NCI-H460 (cell line): ENCODE data around the gene GLRX2. TPM values are rescaled to one million over a fixed set of nuclear protein-coding genes. Genes with fewer than 3 reads are reported as not detected.

Experiments
- DNase-seq: peaks from one replicate; pipeline ENCODE4 v3.0.0-alpha.2; 2016; ENCODE audit warnings: low read depth; ENCODE audit errors: extremely low read depth
- total RNA-seq: library from RNA; depleted of rRNA; stranded (reverse); fragments of >200 nt; shearing (Covaris generic); gene quantifications from 2 replicates; pipeline ENCODE4 v1.2.3, GENCODE V29; 2014

Gene GLRX2
- total RNA-seq, 1 experiment from 2014 or later = 65.5 TPM

DNA sequence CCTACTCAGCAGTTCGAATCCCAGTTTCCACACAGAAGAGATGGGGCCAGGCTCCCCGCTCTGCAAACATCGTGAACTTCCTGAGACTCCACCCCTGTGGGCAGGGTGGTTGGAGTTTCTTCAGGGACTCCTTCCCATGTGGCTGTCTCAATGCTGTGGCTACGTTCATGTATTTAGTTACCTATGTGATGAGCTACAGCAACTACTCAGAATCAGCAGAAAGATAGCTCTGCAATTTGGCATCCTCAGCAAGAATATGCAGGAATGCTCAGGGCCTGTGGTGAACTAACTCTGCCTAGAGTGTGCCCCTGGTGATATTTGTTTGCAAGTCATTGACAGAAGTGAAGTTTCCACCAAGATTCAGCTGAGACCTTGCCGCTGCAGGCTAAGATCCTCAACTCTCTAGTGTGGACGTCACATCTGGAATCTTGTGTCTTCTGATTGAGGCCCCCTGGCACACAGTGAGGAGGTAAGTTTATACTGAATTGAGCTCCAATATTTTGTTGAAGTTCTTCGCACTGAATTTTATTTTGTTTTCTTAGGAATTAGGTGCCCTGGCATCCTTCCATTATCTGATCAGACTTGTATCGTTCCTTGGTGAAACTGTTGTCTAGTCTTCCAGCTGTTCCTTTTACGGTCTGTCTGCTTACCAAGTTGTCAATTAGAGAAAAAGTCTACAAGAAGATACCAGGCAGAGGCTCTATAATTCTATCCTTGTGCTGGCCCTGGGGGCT lies 8.2 kb upstream of the GLRX2 start:
- no peak for DNase-seq

DNA sequence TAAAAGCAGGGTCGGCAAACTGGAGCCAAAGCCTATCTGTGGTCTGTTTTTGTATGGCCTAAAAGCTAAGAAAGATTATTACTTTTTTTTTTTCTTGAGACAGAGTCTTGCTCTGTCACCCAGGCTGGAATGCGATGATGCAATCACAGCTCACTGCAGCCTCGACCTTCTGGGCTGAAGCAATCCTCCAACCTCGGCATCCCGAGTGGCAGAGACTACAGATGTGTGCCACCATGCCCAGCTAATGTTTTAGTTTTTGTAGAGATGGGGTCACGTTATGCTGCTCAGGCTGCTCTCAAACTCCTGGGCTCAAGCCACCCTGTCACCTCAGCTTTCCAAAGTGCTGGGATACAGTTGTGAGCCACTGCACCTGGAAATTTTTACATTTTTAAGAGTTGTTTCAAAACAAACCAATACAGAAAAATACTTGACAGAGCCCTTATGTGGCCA lies 6.5 kb upstream of the GLRX2 start:
- peak; percentile 91 for DNase-seq

DNA sequence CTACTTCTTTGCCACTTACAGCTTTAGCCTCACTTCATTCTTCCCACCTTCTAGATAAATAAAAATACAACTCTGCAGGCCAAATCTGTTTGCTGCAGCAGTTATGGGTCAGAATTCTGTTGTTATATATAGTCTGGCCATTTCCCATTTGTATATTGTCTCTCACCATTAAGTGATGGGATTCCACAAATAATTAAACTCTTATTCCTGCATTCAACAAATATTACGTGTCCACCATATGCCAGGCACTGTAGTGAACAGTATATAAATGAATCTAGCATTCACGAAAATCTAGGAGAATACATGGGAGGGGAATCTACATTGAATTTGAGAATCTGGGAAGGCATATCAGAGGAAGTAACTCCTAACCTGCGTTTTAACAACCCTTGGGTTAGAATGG lies 5.7 kb upstream of the GLRX2 start:
- no peak for DNase-seq

DNA sequence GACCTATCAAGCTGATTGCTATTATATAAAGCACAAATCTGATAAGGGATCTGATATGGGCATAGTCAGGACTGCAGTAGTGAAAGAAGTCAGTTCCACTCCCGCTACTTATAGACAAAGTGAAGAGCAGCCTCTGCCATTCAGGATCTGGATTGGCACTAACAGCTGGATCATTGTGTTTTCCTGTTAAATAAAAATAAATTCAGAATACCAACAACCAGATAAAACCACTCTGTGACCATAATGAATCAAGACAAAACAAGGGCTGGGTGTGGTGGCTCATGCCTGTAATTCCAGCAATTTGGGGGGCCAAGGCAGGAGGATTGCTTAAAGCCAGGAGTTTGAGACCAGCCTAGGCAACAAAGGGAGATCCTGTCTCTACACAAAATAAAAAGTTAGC lies 5.0 kb upstream of the GLRX2 start:
- DNase-seq = no peak

DNA sequence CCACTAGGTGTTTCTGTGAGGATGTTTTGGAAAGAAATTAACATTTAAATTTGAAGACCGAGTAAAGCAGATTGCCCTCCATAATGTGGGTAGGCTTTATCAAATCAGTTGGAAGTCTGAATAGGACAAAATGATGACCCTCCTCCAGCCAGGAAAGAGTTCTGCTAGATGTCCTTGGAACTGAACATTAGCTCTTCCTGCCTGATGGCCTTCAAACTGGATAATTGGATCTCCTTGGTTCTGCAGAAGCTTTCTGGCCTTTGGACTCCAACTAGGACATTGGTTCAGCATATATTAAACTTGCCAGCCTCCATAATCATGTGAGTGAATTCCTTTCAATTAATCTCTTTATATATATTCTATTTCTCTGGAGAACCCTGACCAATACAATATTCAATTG lies 4.4 kb upstream of the GLRX2 start:
- no peak for DNase-seq

DNA sequence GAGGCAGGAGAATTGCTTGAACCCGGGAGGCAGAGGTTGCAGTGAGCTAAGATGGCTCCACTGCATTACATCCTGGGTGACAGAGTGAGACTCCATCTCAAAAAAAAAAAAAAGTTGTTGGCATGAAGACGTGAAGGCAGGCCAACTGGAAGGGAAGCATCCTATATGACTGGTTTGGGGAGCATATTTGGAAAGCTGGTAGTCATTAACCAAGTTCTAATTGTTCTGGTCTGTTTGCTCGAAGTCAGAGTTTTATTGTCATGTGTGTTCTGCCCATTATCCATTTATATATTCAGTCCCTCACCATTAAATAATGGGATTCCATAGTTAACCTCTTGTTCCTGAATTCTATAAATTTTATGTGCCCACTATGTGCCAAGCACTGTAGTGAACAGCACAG lies 3.3 kb upstream of the GLRX2 start:
- no peak for DNase-seq

DNA sequence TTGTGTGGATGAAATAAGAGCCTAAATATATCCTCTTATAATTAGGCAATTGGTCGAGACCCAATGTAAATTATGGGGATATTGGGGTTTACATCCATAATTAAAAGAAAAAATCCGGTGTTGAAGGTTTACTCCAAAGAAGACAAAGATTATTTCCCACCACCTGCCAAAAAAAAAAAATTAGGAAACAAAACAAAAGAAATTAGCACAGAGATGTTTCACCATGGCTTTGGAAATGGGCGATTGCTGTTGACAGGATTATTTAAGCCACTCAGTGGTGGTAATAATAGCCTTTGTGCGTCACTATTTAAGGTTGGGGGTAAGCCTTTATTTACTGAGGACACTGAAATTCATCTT lies 585 bp upstream of the GLRX2 start:
- no peak for DNase-seq

DNA sequence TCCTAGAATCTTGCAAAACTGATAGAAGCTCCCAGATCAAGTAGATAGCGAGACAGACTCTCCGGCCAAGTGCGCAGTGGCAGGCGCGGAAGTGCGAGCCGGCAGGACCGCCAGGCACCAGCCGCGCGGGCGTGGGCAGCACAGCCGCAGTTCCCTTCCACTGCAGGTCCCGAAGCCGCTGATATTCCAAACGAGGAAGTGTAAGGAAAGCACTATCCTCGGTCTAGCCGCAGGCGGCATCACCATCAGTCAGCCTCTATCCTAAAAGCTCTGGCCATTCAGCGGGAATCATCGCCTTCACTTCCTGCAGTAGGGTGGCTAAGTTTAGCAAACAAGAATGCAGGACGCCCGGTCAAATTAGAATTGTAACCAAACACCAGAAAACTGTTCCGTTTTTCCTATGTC lies 710 bp downstream of the GLRX2 start:
- DNase-seq = peak; percentile 26

DNA sequence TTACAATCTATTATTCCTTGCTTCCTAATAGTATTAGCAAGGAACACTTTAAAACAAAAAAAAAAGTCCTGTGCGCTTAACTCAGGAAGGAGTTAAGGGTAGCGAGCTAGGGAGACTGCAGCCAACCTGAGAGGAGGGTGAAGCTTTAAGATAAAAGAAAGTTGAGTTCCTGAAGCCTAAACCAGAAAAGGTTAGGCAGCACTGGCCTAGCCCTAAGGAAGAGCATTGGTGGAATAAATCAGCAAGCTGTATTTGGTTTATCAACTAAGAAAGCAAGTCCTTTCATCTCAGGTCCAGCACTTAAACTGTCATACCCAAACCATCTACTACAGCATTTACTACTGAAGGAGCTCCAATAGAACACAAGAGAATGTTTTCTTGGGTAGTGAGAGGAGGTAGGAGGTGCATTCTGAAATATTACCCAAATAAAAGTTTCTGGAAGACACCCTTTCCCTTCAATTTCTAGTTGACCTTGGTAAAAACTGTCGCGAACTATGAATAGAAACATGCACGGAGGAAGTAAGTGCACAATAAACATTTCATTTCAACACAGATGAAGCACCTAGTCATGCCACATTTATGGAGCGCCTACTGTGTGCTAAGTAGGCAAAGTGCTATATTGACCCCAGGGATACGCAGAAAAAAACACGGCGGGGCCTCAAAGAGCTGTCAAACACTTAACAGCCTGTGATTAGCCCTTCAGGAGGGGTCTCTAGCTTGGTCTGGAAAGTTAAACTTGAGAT lies 1.3 kb downstream of the GLRX2 start:
- DNase-seq = no peak

DNA sequence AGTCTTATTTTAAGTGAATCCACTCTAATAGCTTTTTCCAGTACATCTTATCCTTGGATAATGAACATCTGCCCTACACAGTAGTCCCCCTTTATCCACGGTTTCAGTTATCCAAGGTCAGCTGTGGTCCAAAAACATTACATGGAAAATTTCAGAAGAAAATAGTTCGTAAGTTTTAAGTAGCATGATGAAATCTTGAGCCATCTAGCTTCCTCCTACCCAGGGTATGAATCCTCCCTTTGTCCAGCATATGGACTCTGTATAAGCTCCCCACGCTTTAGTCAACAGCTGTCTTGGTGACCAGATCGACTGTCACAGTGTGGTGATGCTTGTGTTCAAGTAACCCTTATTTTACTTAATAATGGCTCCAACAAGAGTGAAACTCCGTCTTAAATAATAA lies 2.6 kb downstream of the GLRX2 start:
- DNase-seq = no peak

DNA sequence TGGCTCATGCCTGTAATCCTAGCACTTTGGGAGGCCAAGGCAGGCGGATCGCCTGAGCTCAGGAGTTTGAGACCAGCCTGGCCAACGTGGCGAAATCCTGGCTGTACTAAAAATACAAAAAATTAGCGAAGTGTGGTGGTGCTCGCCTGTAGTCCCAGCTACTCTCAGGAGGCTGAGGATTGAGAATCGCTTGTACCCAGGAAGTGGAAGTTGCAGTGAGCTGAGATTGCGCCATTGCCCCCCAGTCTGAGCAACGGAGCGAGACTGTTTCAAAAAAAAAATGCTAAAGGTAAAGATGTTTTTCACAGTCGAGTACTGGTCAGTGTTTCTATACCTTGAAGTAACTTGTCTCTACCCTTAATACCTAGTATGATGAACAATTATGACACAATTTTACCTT lies 11.1 kb downstream of the GLRX2 start:
- DNase-seq = no peak

DNA sequence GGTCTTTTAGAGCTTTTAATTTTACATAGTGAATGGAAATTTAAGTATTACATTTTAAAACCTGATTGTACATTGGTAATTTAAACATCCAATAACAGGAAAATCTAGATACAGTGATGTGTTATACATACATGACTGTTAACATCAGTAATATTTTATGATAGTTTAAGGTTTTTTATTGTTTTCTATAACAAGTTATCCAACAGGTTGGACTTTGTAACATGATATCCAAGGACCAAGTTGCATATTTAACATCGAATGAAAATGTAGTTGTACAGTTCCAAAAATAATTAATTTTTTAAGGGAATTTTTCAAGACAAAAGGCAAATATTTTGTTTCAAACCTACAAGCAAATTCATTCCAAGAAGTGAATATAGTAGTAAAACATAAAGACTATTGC lies 14.3 kb downstream of the GLRX2 start:
- DNase-seq = no peak

DNA sequence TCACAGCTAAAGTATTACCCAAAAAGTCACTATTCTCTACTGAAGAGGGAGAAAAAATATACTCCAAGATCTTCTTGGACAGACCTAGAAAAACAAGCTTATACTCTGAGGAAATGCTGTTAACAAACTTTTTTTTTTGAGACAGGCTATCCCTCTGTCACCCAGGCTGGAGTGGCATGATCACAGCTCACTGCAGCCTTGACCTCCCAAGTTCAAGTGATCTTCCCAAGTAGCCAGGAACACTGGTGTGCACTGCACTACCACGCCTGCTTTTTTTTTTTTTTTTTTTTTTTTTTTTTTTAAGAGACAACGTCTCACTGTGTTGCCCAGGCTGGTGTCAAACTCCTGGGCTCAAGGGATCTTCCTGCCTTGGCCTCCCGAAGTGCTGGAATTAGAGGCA lies 17.3 kb downstream of the GLRX2 start:
- DNase-seq = no peak

DNA sequence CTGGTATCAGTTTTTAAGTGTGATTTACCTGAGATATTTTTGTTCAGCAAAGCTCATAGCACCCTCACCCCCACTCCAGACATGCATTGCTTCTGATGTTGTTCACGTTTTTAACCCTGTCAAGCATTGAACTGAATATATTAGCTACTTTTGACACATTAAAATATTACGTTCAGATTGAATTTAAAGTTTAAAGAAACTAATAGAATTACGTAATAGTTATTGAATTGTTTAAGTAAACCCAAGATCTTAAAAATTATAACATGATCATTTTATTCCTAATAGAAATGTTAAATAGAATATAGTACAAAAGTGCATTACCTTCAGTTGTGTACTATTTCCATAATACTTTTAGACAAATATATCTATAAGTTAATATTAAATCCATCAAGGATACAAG lies 18.9 kb downstream of the GLRX2 start:
- DNase-seq = no peak

DNA sequence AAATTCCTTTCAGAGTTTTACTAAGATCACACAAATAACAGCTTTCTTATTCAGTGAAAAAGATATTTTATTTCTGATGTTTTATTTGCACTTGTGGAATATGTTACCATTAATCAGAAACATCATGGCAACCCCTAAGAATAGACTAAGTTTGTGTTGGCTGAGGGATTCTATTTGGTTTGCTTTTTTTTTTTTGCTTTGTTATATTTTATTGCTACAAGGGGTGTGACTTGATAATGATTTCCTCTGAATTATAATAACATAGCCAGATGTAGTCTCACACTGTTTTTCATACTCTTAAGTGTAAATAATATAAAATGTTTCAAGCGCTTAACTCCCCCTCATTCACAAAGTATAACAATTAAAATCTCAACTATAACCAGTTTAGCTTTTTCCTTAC lies 20.0 kb downstream of the GLRX2 start:
- no peak for DNase-seq

DNA sequence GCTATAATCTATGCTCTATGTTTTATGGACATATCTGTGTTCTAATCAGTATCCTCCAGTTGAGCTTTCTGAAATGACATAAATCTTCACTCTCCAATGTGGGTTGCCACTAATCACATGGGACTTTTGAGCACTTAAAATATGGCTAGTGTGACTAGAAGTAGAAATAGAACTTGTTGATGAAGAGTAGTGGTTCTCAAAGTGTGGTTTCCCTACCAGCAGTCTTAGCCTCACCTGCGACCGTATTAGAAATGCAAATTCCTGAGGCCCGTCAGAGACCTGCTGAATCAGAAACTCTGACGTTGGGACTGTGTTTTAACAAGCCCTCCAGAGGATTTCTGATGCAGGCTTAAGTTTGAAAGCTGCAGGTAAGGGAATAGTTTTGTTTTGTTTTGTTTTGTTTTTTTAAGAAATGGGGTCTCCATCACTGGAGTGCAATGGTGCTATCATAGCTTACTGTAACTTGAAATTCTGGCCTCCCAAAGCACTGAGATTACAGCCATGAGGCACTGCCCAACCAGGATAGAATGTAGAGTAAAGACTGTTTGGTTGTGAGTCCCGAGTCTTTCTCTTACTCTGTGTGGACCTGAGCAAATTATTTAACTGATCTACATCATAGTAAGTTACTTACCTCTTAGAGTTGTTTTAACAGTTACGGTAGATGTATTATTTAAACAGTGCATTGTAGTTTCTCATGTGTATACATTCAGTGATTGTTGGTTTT lies 21.7 kb downstream of the GLRX2 start:
- DNase-seq = no peak

DNA sequence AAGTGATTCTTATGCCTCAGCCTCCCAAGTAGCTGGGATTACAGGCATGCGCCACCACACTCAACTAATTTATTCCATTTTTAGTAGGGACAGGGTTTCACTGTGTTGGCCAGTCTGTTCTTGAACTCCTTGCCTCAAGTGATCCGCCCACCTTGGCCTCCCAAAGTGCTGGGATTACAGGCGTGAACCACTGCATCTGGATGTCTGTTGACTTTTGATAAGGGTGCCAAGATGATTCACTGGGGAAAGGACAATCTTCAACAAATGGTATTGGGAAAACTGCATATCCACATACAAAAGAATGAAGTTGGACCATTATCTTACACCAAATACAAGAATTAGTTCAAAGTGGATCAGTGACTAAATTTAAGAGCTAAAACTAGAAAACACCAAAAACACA lies 26.0 kb downstream of the GLRX2 start:
- no peak for DNase-seq

DNA sequence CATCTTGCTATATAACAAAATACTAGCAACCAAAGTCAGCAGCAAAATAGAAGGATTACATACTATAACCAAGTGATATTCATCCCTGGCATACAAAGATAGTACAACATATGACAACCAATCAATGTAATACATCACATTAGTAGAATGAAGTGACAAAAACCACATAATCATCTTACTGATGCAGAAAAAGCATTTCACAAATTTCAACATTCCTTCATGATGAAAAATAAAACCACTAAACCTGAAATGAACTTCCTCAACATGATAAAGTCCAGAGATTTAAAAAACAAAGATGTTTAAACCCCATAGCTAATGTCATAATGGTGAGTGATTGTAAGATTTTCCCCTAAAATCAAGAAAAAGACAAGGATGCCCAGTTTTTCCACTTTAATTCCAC lies 27.2 kb downstream of the GLRX2 start:
- DNase-seq = no peak

DNA sequence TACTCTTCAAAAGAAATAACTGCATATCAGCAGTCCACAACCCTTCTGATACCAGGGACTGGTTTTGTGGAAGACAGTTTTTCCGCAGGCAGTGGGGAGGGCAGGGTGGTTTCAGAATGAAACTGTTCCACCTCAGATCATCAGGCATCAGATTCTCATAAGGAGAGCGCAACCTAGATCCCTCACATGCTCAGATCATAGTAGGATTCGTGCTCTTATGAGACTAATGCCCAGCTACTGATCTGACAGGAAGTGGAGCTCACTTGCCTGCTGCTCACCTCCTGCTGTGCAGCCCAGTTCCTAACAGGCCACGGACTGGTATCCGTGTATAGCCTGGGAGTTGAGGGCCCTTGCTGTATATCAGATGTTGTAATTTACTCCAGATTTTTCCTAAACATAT lies 34.3 kb downstream of the GLRX2 start:
- DNase-seq = no peak

DNA sequence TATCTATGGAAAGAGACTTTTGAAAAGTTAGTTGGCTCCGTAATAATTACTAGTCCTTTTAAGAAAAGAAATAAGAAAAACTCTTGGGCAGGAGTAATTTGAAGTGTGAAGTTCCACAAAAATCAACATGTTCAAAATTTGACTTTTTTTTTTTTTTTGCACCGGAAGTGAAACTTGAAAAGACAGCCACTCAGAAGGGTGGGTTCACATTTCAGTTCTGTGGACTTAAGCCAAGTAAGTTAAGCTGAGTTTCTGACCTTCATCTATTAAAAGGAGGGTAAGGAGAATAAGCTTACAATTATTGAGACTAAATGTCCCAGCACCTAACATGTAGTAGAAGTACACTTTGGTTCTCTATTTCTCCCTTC lies 34.8 kb downstream of the GLRX2 start:
- no peak for DNase-seq

DNA sequence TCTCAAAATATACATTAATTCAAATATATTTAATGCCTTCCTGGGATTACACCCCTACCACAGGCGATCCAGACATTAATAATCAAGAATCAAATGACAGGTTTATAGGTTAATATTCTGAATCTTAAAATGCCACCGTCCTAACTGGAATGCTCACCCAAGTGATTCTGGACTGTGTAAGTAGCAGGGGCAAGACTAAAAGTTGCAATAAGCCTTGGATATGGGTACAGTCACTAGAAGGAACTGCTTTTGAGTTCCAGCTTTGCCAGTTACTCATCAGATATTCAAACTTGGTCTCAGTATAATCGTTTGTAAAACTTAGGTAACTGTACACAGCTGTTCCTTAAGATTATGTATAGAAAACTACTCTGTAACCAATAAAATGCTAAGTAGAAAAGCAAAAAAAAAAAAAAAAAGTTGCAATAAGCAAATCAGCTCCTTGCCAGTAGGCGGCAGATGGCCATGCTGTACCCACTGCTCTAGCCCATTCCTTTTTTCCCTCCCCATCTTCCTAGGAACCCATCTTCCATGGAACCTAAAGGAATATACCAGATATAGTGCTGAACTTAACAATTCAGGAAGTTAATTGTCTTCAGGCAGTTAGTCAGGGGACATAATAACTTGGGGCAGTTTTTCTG lies 35.3 kb downstream of the GLRX2 start:
- DNase-seq = peak; percentile 43
